Stimulated activated CD4-positive, alpha-beta T cell treated with anti-CD3 and anti-CD28 coated beads, Interleukin-2, amount 100 ng/mL, for 4 hours (primary cell): ENCODE data around the gene CYP2D6.
A peak's percentile ranks its signal among the peaks of the same experiment; 100 is the strongest.
"Not testable (repeated sequence)": the region's sequence is repeated elsewhere in the genome, so short reads cannot be mapped to it uniquely, and the experiment has no call there.

Experiments used
- DNase-seq: peaks from one replicate; pipeline ENCODE4 v3.0.0-alpha.2; 2020; ENCODE audit warnings: low read depth

CYP2D6 gene

GRCh38 chr22:42134100-42135020 lies 3.8 kb upstream of the CYP2D6 start:
- DNase-seq, result no peak

- DNase-seq, result no peak
Observed at GRCh38 chr22:42132457-42132856, 1.8 kb upstream of the CYP2D6 start.

- DNase-seq, result no peak
Observed at GRCh38 chr22:42131562-42131961, 952 bp upstream of the CYP2D6 start.

GRCh38 chr22:42130182-42130581 lies 428 bp downstream of the CYP2D6 start:
- DNase-seq, result not testable (repeated sequence)

- not testable (repeated sequence) for DNase-seq
Observed at GRCh38 chr22:42128776-42129694, 1.6 kb downstream of the CYP2D6 start.

- not testable (repeated sequence) for DNase-seq
Observed at GRCh38 chr22:42128007-42128406, 2.6 kb downstream of the CYP2D6 start.

- DNase-seq, result no peak
Observed at GRCh38 chr22:42127606-42128005, 3.0 kb downstream of the CYP2D6 start.

GRCh38 chr22:42123529-42123928 lies 7.1 kb downstream of the CYP2D6 start:
- DNase-seq, result not testable (repeated sequence)

- DNase-seq, result peak; percentile 51
Observed at GRCh38 chr22:42120231-42121021, 10.2 kb downstream of the CYP2D6 start.

GRCh38 chr22:42116848-42117424 lies 13.7 kb downstream of the CYP2D6 start:
- no peak for DNase-seq

- DNase-seq, result not testable (repeated sequence)
Observed at GRCh38 chr22:42115420-42115830, 15.2 kb downstream of the CYP2D6 start.

GRCh38 chr22:42114721-42115120 lies 15.9 kb downstream of the CYP2D6 start:
- no peak for DNase-seq

- DNase-seq, result not testable (repeated sequence)
Observed at GRCh38 chr22:42112793-42113192, 17.8 kb downstream of the CYP2D6 start.

- DNase-seq, result no peak
Observed at GRCh38 chr22:42111798-42112197, 18.8 kb downstream of the CYP2D6 start.

- DNase-seq, result no peak
Observed at GRCh38 chr22:42108848-42109247, 21.8 kb downstream of the CYP2D6 start.

GRCh38 chr22:42104332-42104860 lies 26.2 kb downstream of the CYP2D6 start:
- DNase-seq, result not testable (repeated sequence)

GRCh38 chr22:42101199-42101598 lies 29.4 kb downstream of the CYP2D6 start:
- no peak for DNase-seq

GRCh38 chr22:42091455-42091782 lies 39.2 kb downstream of the CYP2D6 start:
- DNase-seq, result no peak

GRCh38 chr22:42090596-42091454 lies 39.8 kb downstream of the CYP2D6 start, which contains the start of gene NDUFA6:
Gene NDUFA6 (minus strand): TSS chr22:42090772. CDS start chr22:42090744, 28 bp downstream.
- peak; percentile 98 for DNase-seq

- DNase-seq, result no peak
Observed at GRCh38 chr22:42086051-42086450, 44.6 kb downstream of the CYP2D6 start.
